H1 (cell line): Measurements from ENCODE around the gene HNRNPDL. TPM values are rescaled to one million over a fixed set of nuclear protein-coding genes. Genes with fewer than 3 reads are reported as not detected.

Experiments used
- CBX5 ChIP-seq: fragments of 300-800, 300-1000 bp; sonication (generic); IDR thresholded peaks from 2 replicates; pipeline ENCODE4 v1.7.1; 2016; ENCODE audit warnings: antibody characterized with exemption, low read length, low read depth
- CHD7 ChIP-seq: fragments of 300-600 bp; sonication (generic); IDR thresholded peaks from 2 replicates; pipeline ENCODE4 v1.7.1; 2012; ENCODE audit warnings: low read length, moderate library complexity, mild to moderate bottlenecking, inconsistent platforms; ENCODE audit not compliant: insufficient replicate concordance
- EGR1 ChIP-seq: IDR thresholded peaks from 2 replicates; pipeline ENCODE4 v1.6.1; 2011; ENCODE audit warnings: low read depth, low read length, borderline replicate concordance
- JUND ChIP-seq: IDR thresholded peaks from 2 replicates; pipeline ENCODE4 v1.6.1; 2011; ENCODE audit warnings: mild to moderate bottlenecking, improper control_type of control experiment, low read length
- NANOG ChIP-seq: IDR thresholded peaks from 2 replicates; pipeline ENCODE4 v1.6.1; 2011; ENCODE audit warnings: low read length, low read depth, mild to moderate bottlenecking, inconsistent platforms; ENCODE audit not compliant: insufficient read depth, poor library complexity, severe bottlenecking
- POLR2A ChIP-seq, 2 experiments: IDR thresholded peaks; 1 replicate in 1 of 2; 2 replicates in 1 of 2; pipeline ENCODE4 v1.6.1; 2011; ENCODE audit warnings: low read depth in 2 of 2, low read length in 2 of 2, mild to moderate bottlenecking in 2 of 2; ENCODE audit errors: control extremely low read depth in 1 of 2
- POLR2AphosphoS5 ChIP-seq: IDR thresholded peaks from 2 replicates; pipeline ENCODE4 v1.6.1; 2011; ENCODE audit warnings: low read depth, low read length
- RBBP5 ChIP-seq: IDR thresholded peaks from 2 replicates; pipeline ENCODE4 v1.7.1; 2012; ENCODE audit warnings: low read depth, mild to moderate bottlenecking, inconsistent platforms, low read length, moderate library complexity, borderline replicate concordance
- RXRA ChIP-seq: IDR thresholded peaks from 2 replicates; pipeline ENCODE4 v1.6.1; 2011; ENCODE audit warnings: low read depth, mild to moderate bottlenecking, low read length, moderate library complexity; ENCODE audit not compliant: insufficient read depth
- SP2 ChIP-seq: IDR thresholded peaks from 2 replicates; pipeline ENCODE4 v1.6.1; 2012; ENCODE audit warnings: mild to moderate bottlenecking, low read length, inconsistent platforms
- SP4 ChIP-seq: IDR thresholded peaks from 2 replicates; pipeline ENCODE4 v1.6.1; 2012; ENCODE audit warnings: low read length, inconsistent platforms
- polyA plus RNA-seq, 7 experiments: library from polyadenylated mRNA; depleted of rRNA in 3 of 7; stranded (reverse) in 5 of 7; unstranded in 2 of 7; fragments of >200 nt in 5 of 7; fragments of 200-250 nt in 2 of 7; gene quantifications; 1 replicate in 5 of 7; 2 replicates in 1 of 7; 4 replicates in 1 of 7; pipeline versions ENCODE4 v1.2.1 to v1.2.3, GENCODE V29; 2011 to 2013; ENCODE audit warnings: missing spikeins in 2 of 7, mixed read lengths in 2 of 7
- total RNA-seq: library from RNA; stranded (reverse); fragmentation: NEBNext Ultra II Directional; extraction: Animal tissue kit (Norgen Biotek cat#: 25700); gene quantifications from 2 replicates; pipeline ENCODE4 v1.2.1, GENCODE V29; 2021

The HNRNPDL gene
- total and polyA plus RNA-seq, 2 of the 8 experiments (the other 6 are each of a cell fraction or from before 2014, with no cell fraction given) = 197 to 411 TPM

- TF ChIP-seq NANOG = no peak
- 0 out of 2 replicates have a peak, but pooled peaks have one; percentile 2 for TF ChIP-seq EGR1
- TF ChIP-seq JUND = peak; percentile 51; the same call in 1 of the 2 replicates
- TF ChIP-seq RBBP5 = peak; percentile 77
- TF ChIP-seq CHD7 = no peak
- no peak for TF ChIP-seq RXRA
- TF ChIP-seq POLR2AphosphoS5 = peak; percentile 93
- TF ChIP-seq SP2 = no peak
- TF ChIP-seq SP4 = 0 out of 2 replicates have a peak, but pooled peaks have one; percentile 21
- no peak for TF ChIP-seq CBX5
- peak; percentile 81 to 88; a peak in 2 of 3 replicates for TF ChIP-seq POLR2A (IDR thresholded peaks at IDR 0.05; ENCODE audit: control extremely low read depth in 1 of 2, low read depth in 2 of 2, low read length in 2 of 2)
These were observed 1.1 kb downstream of the HNRNPDL start (continued) for GRCh38 chr4:82428969-82429727.
